ENCODE results near the gene HDGFL2.

Gene HDGFL2

DNA sequence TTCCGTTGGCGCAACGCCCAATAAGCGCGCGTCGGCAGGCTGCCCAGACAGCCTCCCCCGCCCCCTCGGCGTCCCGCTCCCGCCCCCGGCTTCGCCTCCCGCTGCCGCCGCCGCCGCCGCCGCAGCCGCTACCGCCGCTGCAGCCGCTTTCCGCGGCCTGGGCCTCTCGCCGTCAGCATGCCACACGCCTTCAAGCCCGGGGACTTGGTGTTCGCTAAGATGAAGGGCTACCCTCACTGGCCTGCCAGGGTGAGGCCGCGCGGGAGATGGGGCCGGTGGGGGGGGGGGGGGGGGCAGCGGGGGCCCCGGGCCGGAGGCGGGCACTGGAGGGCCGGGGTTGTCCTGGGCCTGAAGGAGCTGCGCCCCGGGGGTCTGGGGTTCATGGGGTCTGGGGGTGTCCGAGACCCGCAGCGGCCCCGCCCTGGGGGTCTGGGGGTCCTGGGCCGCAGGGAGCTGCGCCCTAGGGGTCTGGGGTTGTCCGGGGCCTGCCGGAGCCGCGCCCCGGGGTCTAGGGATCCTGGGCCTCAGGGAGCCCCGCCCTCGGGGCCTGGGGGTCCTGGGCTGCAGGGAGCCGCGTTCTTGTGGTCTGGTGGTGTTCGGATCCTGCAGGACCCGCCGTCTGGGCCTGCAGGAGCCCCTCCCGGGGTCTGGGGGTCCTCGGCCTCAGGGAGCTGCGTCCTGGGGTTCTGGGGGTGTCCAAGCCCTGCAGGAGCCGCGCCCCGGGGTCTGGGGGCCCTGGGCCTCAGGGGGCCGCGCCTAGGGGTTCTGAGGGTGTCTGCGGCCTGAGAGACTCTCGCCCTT lies at the start of gene HDGFL2:
HDGFL2 (plus strand) TSS at position 124 of the 801 bp plus-strand sequence; CDS start at position 178, 54 bp downstream.
- ATAC-seq, result no peak

DNA sequence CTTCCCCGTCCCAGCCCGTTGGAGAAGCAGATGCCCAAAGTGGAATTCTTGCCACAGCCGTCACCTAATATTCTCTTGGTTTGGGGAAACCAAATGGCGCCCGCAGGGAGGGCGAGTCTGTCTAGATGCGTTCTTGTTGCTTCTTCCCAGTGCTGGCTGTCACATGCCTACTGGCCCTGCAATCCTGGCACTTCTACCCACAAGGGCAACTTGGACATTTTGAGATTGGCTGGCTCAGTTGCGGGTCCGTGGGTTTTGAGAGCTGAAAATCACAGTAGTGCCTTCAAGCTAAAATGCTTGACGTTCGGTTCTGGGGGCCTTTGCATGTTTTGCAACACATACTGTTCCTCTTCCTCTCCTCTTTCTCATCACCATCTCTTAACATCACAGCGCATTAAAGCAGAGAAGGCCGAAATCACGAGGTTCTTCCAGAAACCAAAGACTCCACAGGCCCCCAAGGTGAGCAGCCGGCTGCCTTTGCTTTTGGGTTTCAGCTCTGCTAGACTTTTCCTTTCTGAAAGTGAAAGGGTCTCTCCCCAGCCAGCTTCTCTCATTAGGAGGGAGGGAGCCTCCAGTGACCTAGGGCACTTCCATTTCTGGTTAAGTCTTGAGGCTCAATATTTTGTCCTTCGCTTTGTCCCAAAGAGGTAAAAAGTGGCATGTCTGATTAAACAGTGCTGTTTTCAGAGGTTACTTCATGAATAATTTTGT lies 48.5 kb upstream of the HDGFL2 start:
- ATAC-seq (no peak), DNase-seq (no peak)
- H3K9me3 Mint-ChIP-seq, result no peaks in the 10 kb centered on the region
- peaks cover 32% of the 10 kb centered on the region for H3K36me3 Mint-ChIP-seq (ENCODE audit: low read depth)
- no peaks in the 10 kb centered on the region for H3K27me3 Mint-ChIP-seq
- H3K4me1 Mint-ChIP-seq, result no peaks in the 10 kb centered on the region
- H3K4me3 Mint-ChIP-seq, result no peak overlapping the region
- H3K27ac Mint-ChIP-seq, result no peak overlapping the region

More for the DNA sequence above, at the start of gene HDGFL2:
- DNase-seq, result no peak
- Mint-ChIP-seq H3K36me3 (ENCODE audit: low read depth) (peaks cover 2% of the 10 kb centered on the region), H3K27ac (no peak within 1 kb of the TSS), H3K27me3 (no peaks in the 10 kb centered on the region), H3K4me3 (peak within 1 kb of the TSS; percentile 75), H3K9me3 (no peaks in the 10 kb centered on the region), H3K4me1 (peaks cover 16% of the 10 kb centered on the region)

DNA sequence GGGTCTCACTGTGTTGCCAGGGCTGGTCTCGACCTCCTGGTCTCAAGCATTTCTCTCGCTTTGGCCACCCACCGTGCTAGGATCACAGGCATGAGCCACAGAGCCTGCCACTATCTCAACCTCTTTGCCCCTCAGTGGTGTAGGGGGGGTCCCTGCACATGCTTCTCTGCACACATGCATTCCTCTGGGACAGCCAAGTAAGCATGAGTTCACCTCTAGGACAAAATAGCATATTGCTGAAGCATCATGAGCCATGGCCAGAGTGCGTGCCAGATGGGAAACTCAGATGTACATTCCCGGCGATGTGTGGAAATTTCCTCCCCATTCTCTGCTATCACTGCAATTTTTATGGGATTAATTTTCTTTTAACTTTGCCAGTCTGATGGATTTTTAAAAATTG lies 46.6 kb upstream of the HDGFL2 start:
- H3K27me3 Mint-ChIP-seq, result no peaks in the 10 kb centered on the region
- no peaks in the 10 kb centered on the region for H3K9me3 Mint-ChIP-seq
- DNase-seq (no peak), ATAC-seq (no peak)
- H3K4me3 Mint-ChIP-seq, result no peak overlapping the region
- peaks cover 41% of the 10 kb centered on the region for H3K36me3 Mint-ChIP-seq (ENCODE audit: low read depth)
- no peaks in the 10 kb centered on the region for H3K4me1 Mint-ChIP-seq
- no peak overlapping the region for H3K27ac Mint-ChIP-seq

DNA sequence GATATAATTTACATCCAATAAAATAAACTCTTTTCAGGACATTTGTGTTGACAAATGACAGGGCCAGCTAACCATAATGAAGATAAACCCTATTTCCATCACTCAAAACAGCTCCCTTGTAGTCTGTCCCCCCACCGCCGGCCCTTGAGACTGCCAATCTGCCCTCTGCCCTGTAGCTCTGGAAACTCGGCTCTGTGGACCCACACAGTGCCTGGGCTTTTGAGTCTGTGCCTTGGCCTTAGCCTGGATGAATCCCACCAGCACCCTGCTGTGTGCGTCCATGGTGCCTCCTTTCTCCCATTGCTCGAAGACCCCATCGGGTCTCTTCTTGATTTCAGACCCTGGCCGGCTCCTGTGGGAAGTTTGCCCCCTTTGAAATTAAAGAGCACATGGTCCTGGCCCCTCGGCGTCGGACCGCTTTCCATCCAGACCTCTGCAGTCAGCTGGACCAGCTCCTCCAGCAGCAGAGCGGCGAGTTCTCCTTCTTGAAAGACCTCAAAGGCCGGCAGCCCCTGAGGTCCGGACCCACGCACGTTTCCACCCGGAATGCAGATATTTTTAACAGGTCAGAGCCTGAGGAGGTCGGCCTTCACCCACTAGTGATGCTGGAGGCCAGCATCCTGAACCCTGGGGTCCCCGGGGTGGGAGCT lies 43.6 kb upstream of the HDGFL2 start:
- ATAC-seq, result no peak
- Mint-ChIP-seq H3K9me3 (no peaks in the 10 kb centered on the region), H3K27me3 (no peaks in the 10 kb centered on the region), H3K4me1 (peaks cover 3% of the 10 kb centered on the region), H3K36me3 (ENCODE audit: low read depth) (peaks cover 44% of the 10 kb centered on the region), H3K4me3 (no peak overlapping the region), H3K27ac (no peak overlapping the region)
- no peak for DNase-seq

DNA sequence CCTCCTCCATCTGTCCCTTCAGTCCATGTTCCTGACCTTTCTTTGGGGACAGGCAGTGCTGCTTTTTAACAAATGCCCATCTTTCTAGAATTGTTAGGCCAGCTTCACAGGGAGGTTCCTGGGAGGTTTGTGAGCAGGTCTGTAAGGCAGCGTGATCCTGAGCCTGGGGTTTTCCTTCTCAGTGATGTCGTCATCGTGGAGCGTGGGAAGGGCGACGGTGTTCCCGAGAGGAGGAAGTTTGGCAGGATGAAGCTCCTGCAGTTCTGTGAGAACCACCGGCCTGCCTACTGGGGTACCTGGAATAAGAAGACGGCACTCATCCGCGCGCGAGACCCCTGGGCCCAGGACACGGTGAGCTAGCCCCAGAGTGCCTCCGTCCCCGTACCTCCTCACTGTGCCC lies 42.8 kb upstream of the HDGFL2 start:
- Mint-ChIP-seq H3K9me3 (no peaks in the 10 kb centered on the region), H3K4me1 (peaks cover 3% of the 10 kb centered on the region), H3K27ac (no peak overlapping the region), H3K27me3 (no peaks in the 10 kb centered on the region), H3K36me3 (ENCODE audit: low read depth) (peaks cover 45% of the 10 kb centered on the region), H3K4me3 (no peak overlapping the region)
- ATAC-seq (no peak), DNase-seq (no peak)

DNA sequence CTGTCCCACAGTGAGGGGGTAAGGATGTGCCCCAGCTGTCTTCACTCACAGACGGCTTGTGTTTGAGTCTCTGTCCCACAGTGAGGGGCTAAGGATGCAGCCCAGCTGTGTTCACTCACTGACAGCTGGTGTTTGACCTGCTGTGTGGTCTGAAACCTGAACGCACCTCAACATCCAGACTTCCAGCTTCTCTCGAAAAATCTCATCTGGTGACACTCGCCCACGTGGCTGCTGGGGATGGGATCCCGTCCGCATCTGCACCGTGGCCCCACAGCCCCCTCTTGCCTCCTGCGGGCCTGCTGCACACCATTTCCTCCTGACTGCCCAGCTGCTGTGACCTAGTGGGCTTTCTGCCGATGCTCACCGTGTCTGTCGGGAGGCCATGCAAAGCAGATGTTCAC lies 42.3 kb upstream of the HDGFL2 start:
- DNase-seq (no peak), ATAC-seq (no peak)
- H3K9me3 Mint-ChIP-seq, result no peaks in the 10 kb centered on the region
- no peaks in the 10 kb centered on the region for H3K27me3 Mint-ChIP-seq
- H3K4me1 Mint-ChIP-seq, result peaks cover 3% of the 10 kb centered on the region
- no peak overlapping the region for H3K27ac Mint-ChIP-seq
- no peak overlapping the region for H3K4me3 Mint-ChIP-seq
- peaks cover 50% of the 10 kb centered on the region for H3K36me3 Mint-ChIP-seq (ENCODE audit: low read depth)

DNA sequence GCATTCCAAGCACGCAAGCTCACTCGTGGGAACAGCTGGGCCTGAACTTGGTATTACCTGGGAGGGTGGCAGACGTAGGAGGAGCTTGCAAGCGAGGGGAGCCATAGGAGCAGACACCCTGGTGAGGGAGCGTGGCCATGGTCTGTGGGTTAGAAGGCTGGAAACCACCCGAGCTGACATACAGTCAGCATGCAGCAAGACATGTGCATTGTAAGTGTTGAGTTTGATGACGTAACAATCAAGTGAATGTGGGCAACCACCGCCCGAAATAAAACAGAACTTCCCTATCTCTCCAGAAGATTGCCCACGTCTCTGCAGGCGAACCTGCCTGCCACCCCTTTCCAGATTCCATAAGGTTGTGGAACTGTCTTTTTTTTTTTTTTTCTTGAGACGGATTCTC lies 41.3 kb upstream of the HDGFL2 start:
- Mint-ChIP-seq H3K4me3 (no peak overlapping the region), H3K27me3 (no peaks in the 10 kb centered on the region), H3K9me3 (no peaks in the 10 kb centered on the region), H3K36me3 (ENCODE audit: low read depth) (peaks cover 49% of the 10 kb centered on the region), H3K27ac (no peak overlapping the region), H3K4me1 (peaks cover 3% of the 10 kb centered on the region)
- ATAC-seq (peak; percentile 35), DNase-seq (no peak)

DNA sequence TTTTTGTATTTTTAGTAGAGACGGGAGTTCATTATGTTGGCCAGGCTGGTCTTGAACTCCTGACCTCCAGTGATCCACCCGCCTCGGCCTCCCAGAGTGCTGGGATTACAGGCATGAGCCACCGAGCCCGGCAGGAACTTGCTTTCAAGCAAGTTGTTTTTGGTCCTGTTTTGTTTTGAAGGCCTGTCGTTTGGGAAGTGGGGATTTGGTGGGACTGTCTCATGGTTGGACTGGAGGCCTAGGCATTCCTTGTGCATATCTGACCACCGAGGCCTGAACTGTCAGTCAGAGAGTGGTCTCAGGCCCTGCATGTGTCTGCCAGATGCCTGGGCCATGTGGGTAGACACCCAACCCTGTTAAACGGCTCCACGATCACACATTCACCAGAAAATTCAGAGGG lies 40.8 kb upstream of the HDGFL2 start:
- Mint-ChIP-seq H3K27ac (no peak overlapping the region), H3K4me1 (peaks cover 3% of the 10 kb centered on the region), H3K36me3 (ENCODE audit: low read depth) (peaks cover 47% of the 10 kb centered on the region), H3K9me3 (no peaks in the 10 kb centered on the region), H3K27me3 (no peaks in the 10 kb centered on the region), H3K4me3 (no peak overlapping the region)
- DNase-seq, result no peak
- no peak for ATAC-seq

DNA sequence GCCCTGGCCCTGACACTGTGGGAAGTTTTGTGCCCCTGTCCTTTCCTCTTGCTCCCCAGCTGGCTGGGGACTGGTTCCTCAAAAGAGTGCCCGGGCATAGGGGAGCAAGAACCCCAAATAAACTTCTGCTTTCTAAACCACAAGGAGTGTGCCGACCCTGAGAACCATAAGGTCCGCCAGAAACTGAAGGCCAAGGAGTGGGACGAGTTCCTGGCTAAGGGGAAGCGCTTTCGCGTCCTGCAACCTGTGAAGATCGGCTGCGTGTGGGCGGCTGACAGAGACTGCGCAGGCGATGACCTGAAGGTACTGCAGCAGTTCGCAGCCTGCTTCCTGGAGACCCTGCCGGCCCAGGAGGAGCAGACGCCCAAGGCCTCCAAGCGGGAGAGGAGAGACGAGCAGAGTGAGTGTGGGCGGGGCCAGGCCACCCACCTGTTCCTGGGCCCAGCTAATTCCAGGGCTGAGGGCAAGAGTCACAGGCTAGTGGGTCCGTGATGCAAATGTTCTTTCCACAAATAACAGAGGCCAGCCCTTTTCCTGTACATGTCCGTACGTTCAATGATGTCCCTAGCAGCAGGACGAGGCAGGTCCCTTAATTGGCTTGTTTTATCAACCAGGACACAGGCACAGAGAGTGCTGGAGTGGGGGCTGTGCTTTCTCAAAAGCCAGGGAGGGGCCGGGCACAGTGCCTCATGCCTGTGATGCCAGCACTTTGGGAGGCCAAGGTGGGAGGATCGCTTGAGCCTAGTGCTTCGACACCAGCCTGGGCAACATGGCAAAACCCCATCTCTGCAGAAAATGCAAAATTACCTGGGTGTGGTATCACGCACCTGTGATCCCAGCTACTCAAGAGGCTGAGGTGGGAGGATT lies 40.1 kb upstream of the HDGFL2 start:
- Mint-ChIP-seq H3K4me3 (no peak overlapping the region), H3K9me3 (no peaks in the 10 kb centered on the region), H3K27me3 (no peaks in the 10 kb centered on the region), H3K36me3 (ENCODE audit: low read depth) (peaks cover 47% of the 10 kb centered on the region), H3K27ac (no peak overlapping the region), H3K4me1 (peaks cover 3% of the 10 kb centered on the region)
- ATAC-seq (no peak), DNase-seq (no peak)

DNA sequence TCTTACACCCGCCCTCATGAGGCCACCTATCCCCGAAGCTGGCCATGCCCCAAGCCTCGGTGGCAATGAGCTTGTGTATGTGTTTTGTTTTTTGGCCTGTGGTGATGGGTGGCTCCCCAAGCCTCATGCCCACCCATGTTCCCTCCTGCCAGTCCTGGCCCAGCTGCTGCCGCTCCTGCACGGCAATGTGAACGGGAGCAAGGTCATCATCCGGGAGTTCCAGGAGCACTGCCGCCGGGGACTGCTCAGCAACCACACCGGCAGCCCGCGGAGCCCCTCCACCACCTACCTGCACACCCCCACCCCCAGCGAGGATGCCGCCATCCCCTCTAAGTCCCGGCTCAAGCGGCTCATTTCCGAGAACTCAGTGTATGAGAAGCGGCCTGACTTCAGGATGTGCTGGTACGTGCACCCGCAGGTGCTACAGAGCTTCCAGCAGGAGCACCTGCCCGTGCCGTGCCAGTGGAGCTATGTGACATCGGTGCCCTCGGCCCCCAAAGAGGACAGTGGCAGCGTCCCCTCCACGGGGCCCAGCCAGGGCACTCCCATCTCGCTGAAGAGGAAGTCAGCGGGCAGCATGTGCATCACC lies 39.1 kb upstream of the HDGFL2 start:
- Mint-ChIP-seq H3K4me3 (no peak overlapping the region), H3K27ac (no peak overlapping the region), H3K36me3 (ENCODE audit: low read depth) (peaks cover 50% of the 10 kb centered on the region), H3K27me3 (no peaks in the 10 kb centered on the region), H3K9me3 (no peaks in the 10 kb centered on the region), H3K4me1 (peaks cover 3% of the 10 kb centered on the region)
- no peak for ATAC-seq
- no peak for DNase-seq

DNA sequence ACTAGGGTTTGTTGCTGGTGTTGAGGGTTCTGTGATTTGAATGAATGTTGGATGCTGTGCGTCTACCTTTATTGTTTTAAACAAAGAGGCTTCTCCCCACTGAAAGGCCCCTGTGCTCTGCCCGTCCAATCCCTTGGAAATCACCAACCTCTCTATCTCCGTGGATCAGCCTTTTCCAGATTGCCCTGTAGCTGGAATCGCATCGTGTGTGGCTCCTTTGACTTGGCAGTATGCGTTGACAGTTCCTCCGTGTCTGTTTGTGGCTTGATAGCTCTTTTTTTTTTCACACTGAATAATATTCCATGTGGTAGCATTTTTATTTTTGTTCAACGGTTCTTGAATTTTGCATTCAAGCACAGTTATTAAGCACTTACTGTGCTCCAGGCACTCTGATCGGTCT lies 37.7 kb upstream of the HDGFL2 start:
- ATAC-seq (no peak), DNase-seq (no peak)
- no peak overlapping the region for H3K27ac Mint-ChIP-seq
- H3K9me3 Mint-ChIP-seq, result no peaks in the 10 kb centered on the region
- H3K27me3 Mint-ChIP-seq, result no peaks in the 10 kb centered on the region
- H3K4me1 Mint-ChIP-seq, result peaks cover 3% of the 10 kb centered on the region
- H3K4me3 Mint-ChIP-seq, result no peak overlapping the region
- peaks cover 50% of the 10 kb centered on the region for H3K36me3 Mint-ChIP-seq (ENCODE audit: low read depth)

DNA sequence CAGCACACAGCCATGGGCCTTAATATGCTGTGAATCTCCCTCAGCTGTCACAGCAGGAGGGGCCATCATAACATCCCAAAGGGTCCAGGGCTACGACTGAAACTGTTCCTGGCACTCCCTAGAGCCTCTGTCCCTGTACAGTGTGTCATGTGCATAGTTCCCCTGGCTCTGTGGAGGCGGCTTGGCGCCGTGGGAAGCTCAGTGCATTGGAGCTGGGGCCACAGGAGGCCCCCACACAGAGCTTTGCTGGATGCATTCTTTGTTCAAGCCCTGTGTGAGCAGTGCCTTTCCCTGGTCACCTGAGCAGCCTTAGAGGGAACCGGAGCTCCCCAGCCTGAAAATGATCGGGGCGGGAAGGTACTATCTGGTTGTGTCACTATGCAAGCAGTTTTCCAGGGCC lies 35.9 kb upstream of the HDGFL2 start:
- DNase-seq (no peak), ATAC-seq (no peak)
- H3K27me3 Mint-ChIP-seq, result no peaks in the 10 kb centered on the region
- no peak overlapping the region for H3K4me3 Mint-ChIP-seq
- H3K27ac Mint-ChIP-seq, result no peak overlapping the region
- peaks cover 3% of the 10 kb centered on the region for H3K4me1 Mint-ChIP-seq
- H3K9me3 Mint-ChIP-seq, result no peaks in the 10 kb centered on the region
- H3K36me3 Mint-ChIP-seq (ENCODE audit: low read depth), result peaks cover 44% of the 10 kb centered on the region

DNA sequence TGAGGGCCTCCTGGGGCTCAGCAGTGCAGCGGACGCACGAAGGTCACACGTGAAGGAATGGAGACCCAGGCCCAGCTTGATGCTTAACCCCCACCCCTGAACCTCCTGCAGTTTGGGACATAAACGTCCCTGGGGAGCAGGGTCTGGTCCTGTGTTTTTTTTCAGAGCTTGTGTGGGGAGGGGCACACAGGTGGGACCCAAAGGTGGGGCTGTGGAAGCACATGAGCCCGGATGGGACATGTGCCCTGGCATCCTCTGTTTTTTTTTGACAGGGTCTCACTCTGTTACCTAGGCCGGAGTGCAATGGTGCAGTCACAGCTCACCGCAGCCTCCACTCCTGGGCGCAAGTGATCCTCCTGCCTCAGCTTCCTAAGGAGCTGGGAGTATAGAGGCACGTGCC lies 35.0 kb upstream of the HDGFL2 start:
- H3K27ac Mint-ChIP-seq, result no peak overlapping the region
- DNase-seq, result no peak
- no peaks in the 10 kb centered on the region for H3K4me1 Mint-ChIP-seq
- H3K4me3 Mint-ChIP-seq, result no peak overlapping the region
- peaks cover 37% of the 10 kb centered on the region for H3K36me3 Mint-ChIP-seq (ENCODE audit: low read depth)
- no peak for ATAC-seq
- H3K9me3 Mint-ChIP-seq, result no peaks in the 10 kb centered on the region
- no peaks in the 10 kb centered on the region for H3K27me3 Mint-ChIP-seq

DNA sequence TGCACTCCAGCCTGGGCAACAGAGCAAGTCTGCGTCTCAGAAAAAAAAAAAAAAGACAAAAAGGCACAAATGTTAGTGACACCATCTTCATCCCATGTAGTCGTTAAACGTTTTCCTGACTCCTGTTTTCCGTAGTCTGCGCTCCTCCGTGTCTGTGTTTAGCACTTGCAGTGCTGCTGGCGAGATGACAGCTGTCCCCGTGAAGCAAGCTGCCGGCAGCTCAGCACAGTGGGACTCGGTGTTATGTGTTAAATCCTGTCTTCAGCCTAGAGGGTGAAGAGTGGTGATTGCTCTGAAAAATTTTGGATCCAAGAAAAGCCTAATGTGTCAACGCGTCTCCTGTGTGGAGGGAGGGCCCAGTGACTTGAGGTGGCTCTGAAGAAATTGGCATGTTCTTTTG lies 32.9 kb upstream of the HDGFL2 start:
- no peak overlapping the region for H3K27ac Mint-ChIP-seq
- DNase-seq (no peak), ATAC-seq (no peak)
- H3K9me3 Mint-ChIP-seq, result no peaks in the 10 kb centered on the region
- H3K27me3 Mint-ChIP-seq, result no peaks in the 10 kb centered on the region
- H3K36me3 Mint-ChIP-seq (ENCODE audit: low read depth), result peaks cover 29% of the 10 kb centered on the region
- H3K4me3 Mint-ChIP-seq, result no peak overlapping the region
- H3K4me1 Mint-ChIP-seq, result no peaks in the 10 kb centered on the region

Data from activated naive CD8-positive, alpha-beta T cell treated with anti-CD3 and anti-CD28 coated beads, Interleukin-2, amount 50 U/mL, for 24 hours (primary cell).